ENCODE results near the gene FOXK1. TPM values are rescaled to one million over a fixed set of nuclear protein-coding genes. Genes with fewer than 3 reads are reported as not detected.

Gene FOXK1
- total and polyA plus RNA-seq, 9 of the 15 experiments (the other 6 are each of a cell fraction or from before 2014, with no cell fraction given), result 0.32 to 45.5 (median 8.1) TPM

DNA sequence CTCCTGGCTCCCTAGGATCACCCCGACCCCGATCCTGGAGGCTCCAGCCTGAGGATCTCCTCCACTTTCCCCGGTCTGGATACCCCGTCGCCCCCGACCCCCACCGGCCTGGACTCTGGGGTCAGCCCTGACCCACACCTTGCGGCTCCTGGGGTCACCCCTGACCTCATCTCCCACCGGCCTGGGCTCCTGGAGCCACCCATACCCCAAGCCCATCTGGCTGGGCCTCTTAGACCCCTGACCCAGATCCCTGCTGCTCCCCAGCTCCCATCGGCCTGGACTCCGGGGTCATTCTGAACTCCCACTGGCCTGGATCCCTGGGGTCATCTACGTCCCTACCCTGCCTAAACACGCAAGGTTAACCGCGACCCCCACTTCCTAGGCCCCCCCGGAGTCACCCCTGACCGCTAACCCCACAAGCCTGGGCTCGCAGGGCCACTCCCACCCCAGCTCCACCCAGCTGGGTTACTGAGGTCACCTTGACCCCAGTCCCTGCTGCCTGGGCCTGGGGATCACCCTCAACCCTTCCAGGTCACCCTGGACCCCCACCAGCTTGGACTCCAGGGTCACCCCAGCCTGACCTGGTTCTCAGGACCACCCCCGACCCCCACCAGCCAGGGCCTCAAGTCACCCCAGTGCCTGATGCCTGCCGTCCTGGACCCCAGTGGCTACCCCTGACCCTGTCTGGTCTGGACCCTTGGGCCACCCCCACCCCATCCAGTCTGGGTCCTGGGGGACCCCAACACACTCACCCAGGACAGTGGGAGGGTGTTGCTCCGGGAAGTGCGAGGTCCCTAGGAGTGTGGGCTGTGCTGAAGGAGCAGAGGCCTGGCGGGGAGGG, 1.2 kb downstream of the FOXK1 start (continued):
- TF ChIP-seq, protein P1, sequence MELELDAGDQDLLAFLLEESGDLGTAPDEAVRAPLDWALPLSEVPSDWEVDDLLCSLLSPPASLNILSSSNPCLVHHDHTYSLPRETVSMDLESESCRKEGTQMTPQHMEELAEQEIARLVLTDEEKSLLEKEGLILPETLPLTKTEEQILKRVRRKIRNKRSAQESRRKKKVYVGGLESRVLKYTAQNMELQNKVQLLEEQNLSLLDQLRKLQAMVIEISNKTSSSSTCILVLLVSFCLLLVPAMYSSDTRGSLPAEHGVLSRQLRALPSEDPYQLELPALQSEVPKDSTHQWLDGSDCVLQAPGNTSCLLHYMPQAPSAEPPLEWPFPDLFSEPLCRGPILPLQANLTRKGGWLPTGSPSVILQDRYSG (tag; conservative IDR thresholded peaks at IDR 0.05; ENCODE audit: low read depth), result no peak
- TF ChIP-seq ARID3A (IDR thresholded peaks at IDR 0.05; ENCODE audit: borderline replicate concordance, low read depth, low read length) (no peak), HMG20B (CRISPR knock-in tag; IDR thresholded peaks at IDR 0.05) (no peak), SIN3B (IDR thresholded peaks at IDR 0.05; ENCODE audit: low read depth) (no peak), ZNF780A (CRISPR knock-in tag; IDR thresholded peaks at IDR 0.05) (no peak), EWSR1 (IDR thresholded peaks at IDR 0.05; ENCODE audit: borderline replicate concordance, low read depth, partially characterized antibody) (no peak), ZNF668 (CRISPR knock-in tag; IDR thresholded peaks at IDR 0.05) (no peak), ZNF644 (tag; IDR thresholded peaks at IDR 0.05; ENCODE audit: low read depth) (no peak), NR2C2 (CRISPR knock-in tag; IDR thresholded peaks at IDR 0.05) (no peak), NR2C2 (tag; IDR thresholded peaks at IDR 0.05) (peak; percentile 86), CHD1 (IDR thresholded peaks at IDR 0.05; ENCODE audit: low read length) (no peak), HOMEZ (CRISPR knock-in tag; IDR thresholded peaks at IDR 0.05) (no peak), ZNF217 (CRISPR knock-in tag; IDR thresholded peaks at IDR 0.05) (no peak), KHSRP (IDR thresholded peaks at IDR 0.05) (no peak), JUND (IDR thresholded peaks at IDR 0.05; ENCODE audit: borderline replicate concordance, low read depth, low read length) (0 out of 2 replicates have a peak, but pooled peaks have one; percentile 6), JUND (tag; IDR thresholded peaks at IDR 0.05; ENCODE audit: borderline replicate concordance, low read depth, low read length) (no peak; the same call in 2 of the 3 replicates), RBM17 (IDR thresholded peaks at IDR 0.05; ENCODE audit: borderline replicate concordance, low read depth, low read length) (no peak), ZNF24 (IDR thresholded peaks at IDR 0.05) (no peak), ZFPM2 (CRISPR knock-in tag; IDR thresholded peaks at IDR 0.05) (no peak), CHAMP1 (IDR thresholded peaks at IDR 0.05) (no peak), TCFL5 (CRISPR knock-in tag; conservative IDR thresholded peaks at IDR 0.05) (no peak), HIVEP1 (CRISPR knock-in tag; IDR thresholded peaks at IDR 0.05) (no peak)

All from K562 (cell line).